ENCODE results near the gene AGPAT3. TPM values are rescaled to one million over a fixed set of nuclear protein-coding genes. Genes with fewer than 3 reads are reported as not detected.
A peak's percentile ranks its signal among the peaks of the same experiment; 100 is the strongest.

The AGPAT3 gene
- 65.9 TPM for total RNA-seq

DNA sequence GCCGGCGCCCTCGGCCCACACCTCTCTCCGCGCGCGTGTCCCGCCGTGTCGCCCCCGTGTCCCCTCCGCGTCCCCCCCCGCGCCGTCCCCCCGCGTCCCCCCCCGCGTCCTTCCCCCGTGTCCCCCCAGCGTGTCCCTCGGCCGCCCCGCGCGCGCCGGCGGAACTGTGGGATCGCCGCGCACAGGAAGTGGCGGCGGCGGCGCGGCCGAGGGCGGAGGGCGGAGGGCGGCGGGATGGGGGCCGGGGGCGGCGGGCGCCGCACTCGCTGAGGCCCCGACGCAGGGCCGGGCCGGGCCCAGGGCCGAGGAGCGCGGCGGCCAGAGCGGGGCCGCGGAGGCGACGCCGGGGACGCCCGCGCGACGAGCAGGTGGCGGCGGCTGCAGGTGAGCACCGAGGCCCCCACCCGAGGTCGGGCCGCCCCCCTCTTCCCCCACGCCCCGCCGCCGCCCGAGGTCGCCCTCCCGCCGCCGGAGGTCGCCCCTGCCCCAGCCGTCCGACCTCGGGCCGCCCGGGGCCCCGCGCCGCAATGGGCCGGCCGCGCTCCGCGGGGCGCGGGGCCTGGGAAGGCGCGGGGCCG, at the start of gene AGPAT3:
Gene AGPAT3 (plus strand): TSS at position 262 of the 578 bp plus-strand sequence. CDS start 94,459 bp downstream, outside the sequence.
- peaks cover 0 to 15% of the 10 kb centered on the region in 2 donors for H3K4me1 ChIP-seq
- intact Hi-C loops (cut with DNase I), result loop anchor here (5.0 to 10.0 kb wide), 2 partner anchors 140 to 147 kb away; partner anchors contain the start of gene TRAPPC10
- H3K27me3 ChIP-seq, result no peaks in the 10 kb centered on the region
- peak within 1 kb of the TSS; percentile 83 to 87 for H3K27ac ChIP-seq
- H3K36me3 ChIP-seq, result no peaks in the 10 kb centered on the region
- peak within 1 kb of the TSS; percentile 85 to 100 for H3K4me3 ChIP-seq
- TF ChIP-seq, protein P1, sequence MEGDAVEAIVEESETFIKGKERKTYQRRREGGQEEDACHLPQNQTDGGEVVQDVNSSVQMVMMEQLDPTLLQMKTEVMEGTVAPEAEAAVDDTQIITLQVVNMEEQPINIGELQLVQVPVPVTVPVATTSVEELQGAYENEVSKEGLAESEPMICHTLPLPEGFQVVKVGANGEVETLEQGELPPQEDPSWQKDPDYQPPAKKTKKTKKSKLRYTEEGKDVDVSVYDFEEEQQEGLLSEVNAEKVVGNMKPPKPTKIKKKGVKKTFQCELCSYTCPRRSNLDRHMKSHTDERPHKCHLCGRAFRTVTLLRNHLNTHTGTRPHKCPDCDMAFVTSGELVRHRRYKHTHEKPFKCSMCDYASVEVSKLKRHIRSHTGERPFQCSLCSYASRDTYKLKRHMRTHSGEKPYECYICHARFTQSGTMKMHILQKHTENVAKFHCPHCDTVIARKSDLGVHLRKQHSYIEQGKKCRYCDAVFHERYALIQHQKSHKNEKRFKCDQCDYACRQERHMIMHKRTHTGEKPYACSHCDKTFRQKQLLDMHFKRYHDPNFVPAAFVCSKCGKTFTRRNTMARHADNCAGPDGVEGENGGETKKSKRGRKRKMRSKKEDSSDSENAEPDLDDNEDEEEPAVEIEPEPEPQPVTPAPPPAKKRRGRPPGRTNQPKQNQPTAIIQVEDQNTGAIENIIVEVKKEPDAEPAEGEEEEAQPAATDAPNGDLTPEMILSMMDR (IDR thresholded peaks at IDR 0.05), result no peak
- no peaks in the 10 kb centered on the region for H3K9me3 ChIP-seq
- DNase-seq (ENCODE audit: low spot score in 2 of 2), result no peak

DNA sequence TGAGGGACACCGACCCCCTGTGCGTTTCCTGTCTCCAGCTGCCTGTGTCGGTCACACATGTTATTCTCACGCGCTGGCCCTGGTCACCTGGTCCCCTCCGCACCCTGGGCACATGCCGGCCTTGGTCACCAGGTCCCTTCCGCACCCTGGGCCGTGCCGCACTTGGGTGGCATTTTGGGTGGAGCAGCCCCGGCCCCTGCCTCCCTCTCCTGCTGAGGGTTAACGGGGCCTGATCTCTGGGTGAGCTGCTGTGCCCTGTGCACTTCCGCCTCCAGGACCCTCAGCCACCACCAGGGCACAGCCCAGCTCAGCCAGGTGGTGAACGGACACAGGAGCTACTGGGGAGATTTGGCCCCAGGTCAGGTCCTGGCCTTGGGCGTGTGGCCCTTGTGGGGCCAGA, 49.0 kb upstream of the AGPAT3 start:
- TF ChIP-seq, protein P1 (IDR thresholded peaks at IDR 0.05), result no peak
- intact Hi-C loops (cut with DNase I), result no loop called here
- H3K27me3 ChIP-seq, result no peaks in the 10 kb centered on the region
- H3K36me3 ChIP-seq, result no peaks in the 10 kb centered on the region
- H3K4me3 ChIP-seq, result no peak overlapping the region
- H3K27ac ChIP-seq, result no peak overlapping the region
- DNase-seq (ENCODE audit: low spot score in 2 of 2), result no peak
- H3K4me1 ChIP-seq, result peaks cover 0 to 1% of the 10 kb centered on the region in 2 donors
- no peaks in the 10 kb centered on the region for H3K9me3 ChIP-seq

- Histone ChIP-seq H3K36me3 (no peaks in the 10 kb centered on the region), H3K27ac (no peak overlapping the region), H3K4me1 (no peaks in the 10 kb centered on the region), H3K4me3 (no peak overlapping the region), H3K9me3 (no peaks in the 10 kb centered on the region), H3K27me3 (no peaks in the 10 kb centered on the region)
- TF ChIP-seq, protein P1 (IDR thresholded peaks at IDR 0.05), result no peak
- no peak for DNase-seq (ENCODE audit: low spot score in 2 of 2)
- intact Hi-C loops (cut with DNase I), result no loop called here
Observed at GRCh38 chr21:43816611-43817071, 48.4 kb upstream of the AGPAT3 start.

DNA sequence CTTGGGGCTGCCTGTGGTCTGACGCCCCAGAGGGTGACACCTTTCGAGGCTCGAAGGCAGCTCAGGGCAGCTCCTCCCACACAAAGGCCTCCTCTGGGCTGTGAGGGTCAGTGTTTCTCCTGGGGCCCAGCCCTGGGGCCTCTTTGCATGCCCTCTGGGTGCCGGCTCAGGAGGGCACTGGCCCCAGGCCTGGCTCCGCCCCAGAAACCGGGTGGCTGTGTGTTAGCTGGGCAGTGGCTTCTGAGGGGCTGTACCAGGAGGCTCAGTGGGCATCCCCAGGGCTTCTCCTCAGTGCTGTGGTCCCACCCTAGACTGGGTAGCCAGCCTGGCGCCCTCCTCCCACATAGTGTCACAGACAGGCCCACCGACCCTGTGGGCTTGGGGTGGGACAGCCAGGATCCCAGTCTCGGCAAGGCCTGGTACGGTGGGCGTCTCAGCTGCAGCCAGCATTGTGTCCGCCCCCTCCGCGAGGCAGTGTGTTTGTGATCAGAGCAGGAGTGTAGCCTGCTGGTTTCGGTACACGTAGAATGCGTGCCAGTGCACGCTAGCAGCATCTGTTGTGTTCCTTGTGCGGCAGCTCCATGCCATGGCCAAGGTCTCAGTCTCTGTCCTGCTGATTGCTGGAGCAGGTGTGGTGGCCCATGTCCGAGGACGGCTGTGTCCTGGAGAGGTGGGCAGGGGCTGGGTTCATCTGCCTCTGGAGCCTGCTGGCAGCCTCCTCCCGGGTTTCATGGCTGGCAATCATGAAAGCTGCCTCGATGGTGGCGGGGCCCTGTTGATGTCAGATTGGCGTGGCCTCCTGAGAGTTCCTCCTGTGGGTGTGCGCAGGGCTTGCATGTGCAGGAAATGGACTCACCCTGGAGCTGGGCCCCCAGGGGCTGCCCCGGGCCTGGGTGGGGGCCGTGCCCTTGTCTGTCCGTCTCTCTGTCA, 47.6 kb upstream of the AGPAT3 start:
- no peak for DNase-seq (ENCODE audit: low spot score in 2 of 2)
- Histone ChIP-seq H3K4me3 (no peak overlapping the region), H3K36me3 (no peaks in the 10 kb centered on the region), H3K4me1 (no peaks in the 10 kb centered on the region), H3K27me3 (no peaks in the 10 kb centered on the region), H3K27ac (no peak overlapping the region), H3K9me3 (no peaks in the 10 kb centered on the region)
- TF ChIP-seq, protein P1 (IDR thresholded peaks at IDR 0.05), result no peak
- intact Hi-C loops (cut with DNase I), result no loop called here

DNA sequence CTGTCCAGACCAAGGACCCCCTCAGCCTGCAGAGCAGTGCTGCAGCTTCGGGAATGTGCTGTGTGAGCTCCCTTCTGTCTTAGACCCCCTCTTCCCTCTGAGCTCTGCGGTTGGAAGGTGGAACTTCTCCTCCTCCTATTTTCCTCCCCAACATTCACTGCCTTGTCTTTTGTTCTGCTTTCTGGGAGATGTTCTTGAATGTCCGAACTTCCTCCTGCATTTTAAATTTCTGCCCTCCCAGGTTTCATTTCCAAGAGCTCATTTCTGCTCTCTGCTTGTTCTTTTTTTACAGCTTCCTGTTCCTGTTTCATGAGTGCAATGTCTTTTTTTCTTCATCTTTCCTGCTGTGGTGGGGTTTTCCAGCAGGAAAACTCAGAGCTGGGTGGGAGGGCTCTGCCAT, 46.3 kb upstream of the AGPAT3 start:
- no peaks in the 10 kb centered on the region for H3K9me3 ChIP-seq
- TF ChIP-seq, protein P1 (IDR thresholded peaks at IDR 0.05), result no peak
- no peaks in the 10 kb centered on the region for H3K36me3 ChIP-seq
- no peaks in the 10 kb centered on the region for H3K27me3 ChIP-seq
- H3K27ac ChIP-seq, result no peak overlapping the region
- no peak for DNase-seq (ENCODE audit: low spot score in 2 of 2)
- no peaks in the 10 kb centered on the region for H3K4me1 ChIP-seq
- H3K4me3 ChIP-seq, result no peak overlapping the region
- intact Hi-C loops (cut with DNase I), result no loop called here

Measured in ascending aorta (tissue), 2 donors.